GM12865 (cell line): ENCODE results near the gene PTPRJ.

Experiments
- DNase-seq: peaks from one replicate; pipeline ENCODE4 v3.0.0; 2010; ENCODE audit warnings: low read depth
- H3K4me3 ChIP-seq: 2 replicates; pipeline ENCODE4 v1.5.1; 2011; ENCODE audit warnings: mild to moderate bottlenecking, low read depth, low read length, control low read depth
- CTCF ChIP-seq: IDR thresholded peaks from 2 replicates; pipeline ENCODE4 v1.5.1; 2011; ENCODE audit warnings: low read length, control low read depth, low read depth, inconsistent platforms; ENCODE audit not compliant: insufficient read depth; ENCODE audit errors: missing control alignments

Gene PTPRJ

GRCh38 chr11:48024635-48025071 lies 44.3 kb downstream of the PTPRJ start:
- TF ChIP-seq CTCF: no peak
- H3K4me3 ChIP-seq: no peak overlapping the region

GRCh38 chr11:48025293-48025983 lies 45.1 kb downstream of the PTPRJ start:
- H3K4me3 ChIP-seq: no peak overlapping the region
- TF ChIP-seq CTCF: no peak
- DNase-seq: no peak

More at GRCh38 chr11:48024635-48025071, 44.3 kb downstream of the PTPRJ start:
- DNase-seq: no peak

GRCh38 chr11:48025984-48026340 lies 45.6 kb downstream of the PTPRJ start:
- no peak for DNase-seq
- no peak overlapping the region for H3K4me3 ChIP-seq
- no peak for TF ChIP-seq CTCF

GRCh38 chr11:48028914-48029680 lies 48.7 kb downstream of the PTPRJ start:
- DNase-seq: no peak
- TF ChIP-seq CTCF: no peak
- H3K4me3 ChIP-seq: no peak overlapping the region

- no peak overlapping the region for H3K4me3 ChIP-seq
- no peak for DNase-seq
- no peak for TF ChIP-seq CTCF
These were observed 49.4 kb downstream of the PTPRJ start for GRCh38 chr11:48029681-48030290.

GRCh38 chr11:48031602-48032001 lies 51.2 kb downstream of the PTPRJ start:
- TF ChIP-seq CTCF: no peak
- H3K4me3 ChIP-seq: no peak overlapping the region
- DNase-seq: peak; percentile 37
